Fibroblast of lung (primary cell): ENCODE data around the gene BRINP2.

Source experiments
- CTCF ChIP-seq, 2 donors: IDR thresholded peaks in 1 of 2; conservative IDR thresholded peaks in 1 of 2; 1 replicate in 1 of 2; 2 replicates in 1 of 2; pipeline ENCODE4 v1.5.1; 2011 to 2012; ENCODE audit warnings: low read length in 2 of 2, control low read depth in 1 of 2, inconsistent platforms in 1 of 2, low read depth in 1 of 2, mild to moderate bottlenecking in 1 of 2
- EZH2 ChIP-seq: IDR thresholded peaks from 2 replicates; pipeline ENCODE4 v1.5.1; 2012; ENCODE audit warnings: low read length, control low read depth, mild to moderate bottlenecking; ENCODE audit errors: missing control alignments

DNA sequence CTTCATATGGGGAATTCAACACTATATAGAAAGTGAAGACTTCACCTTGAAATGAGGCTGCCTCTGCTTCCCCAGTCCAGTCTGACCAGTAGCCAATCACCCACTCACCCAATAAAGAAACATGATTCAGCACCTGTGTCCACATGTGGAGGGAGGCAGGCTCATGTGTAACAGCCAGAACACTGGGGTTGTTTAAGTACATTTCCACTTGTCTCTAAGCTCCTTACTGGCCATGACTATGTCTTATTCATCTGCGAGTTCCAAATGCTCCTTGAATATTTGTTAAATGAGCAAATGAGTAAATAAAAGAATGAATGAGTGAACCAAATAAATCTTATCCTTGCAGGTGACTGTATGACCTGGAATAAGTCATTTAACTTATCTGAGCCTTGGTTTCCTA is 100.1 kb downstream of the BRINP2 start:
- no peak for TF ChIP-seq CTCF (conservative IDR thresholded peaks at IDR 0.05 in 1 of 2, IDR thresholded peaks at IDR 0.05 in 1 of 2; ENCODE audit: low read depth in 1 of 2, low read length in 2 of 2)
- no peak for TF ChIP-seq EZH2
